Endodermal cell (in vitro differentiated cells): ENCODE data around the gene KRTAP27-1. TPM values are rescaled to one million over a fixed set of nuclear protein-coding genes. Genes with fewer than 3 reads are reported as not detected.

ENCODE experiments used
- DNase-seq: peaks from one replicate; pipeline ENCODE4 v3.0.0-alpha.2; 2017
- H3K27ac ChIP-seq: 2 replicates; pipeline ENCODE4 v1.5.1; 2013; ENCODE audit warnings: mild to moderate bottlenecking, low read depth, low read length, moderate library complexity
- H3K27me3 ChIP-seq: 2 replicates; pipeline ENCODE4 v1.6.1; 2013; ENCODE audit warnings: mild to moderate bottlenecking, low read length, moderate library complexity; ENCODE audit not compliant: insufficient read depth, control insufficient read depth, poor library complexity, severe bottlenecking
- H3K36me3 ChIP-seq: 2 replicates; pipeline ENCODE4 v1.7.0; 2013; ENCODE audit warnings: mild to moderate bottlenecking, low read length, moderate library complexity; ENCODE audit not compliant: control insufficient read depth, insufficient read depth
- H3K4me1 ChIP-seq: one replicate; pipeline ENCODE4 v1.7.0; 2013; ENCODE audit warnings: low read length; ENCODE audit not compliant: control insufficient read depth, insufficient read depth
- H3K4me3 ChIP-seq: 2 replicates; pipeline ENCODE4 v1.5.1; 2013; ENCODE audit warnings: mild to moderate bottlenecking, low read length, moderate library complexity
- H3K9ac ChIP-seq: 2 replicates; pipeline ENCODE4 v1.6.1; 2013; ENCODE audit warnings: mild to moderate bottlenecking, low read length, moderate library complexity; ENCODE audit not compliant: poor library complexity, severe bottlenecking; ENCODE audit errors: extremely low read depth
- H3K9me3 ChIP-seq: 2 replicates; pipeline ENCODE4 v1.6.1; 2013; ENCODE audit warnings: mild to moderate bottlenecking, low read length, moderate library complexity; ENCODE audit not compliant: control insufficient read depth
- H3K27ac Mint-ChIP-seq: 2 replicates; pipeline ENCODE4 v1.8.0; 2020; ENCODE audit warnings: mixed read lengths
- H3K27me3 Mint-ChIP-seq: 2 replicates; pipeline ENCODE4 v1.8.0; 2021; ENCODE audit warnings: mild to moderate bottlenecking, mixed read lengths; ENCODE audit not compliant: insufficient read depth
- H3K36me3 Mint-ChIP-seq: 2 replicates; pipeline ENCODE4 v1.8.0; 2020; ENCODE audit warnings: low read depth, mixed read lengths
- H3K4me1 Mint-ChIP-seq: 2 replicates; pipeline ENCODE4 v1.8.0; 2020; ENCODE audit warnings: mixed read lengths
- H3K4me3 Mint-ChIP-seq: 2 replicates; pipeline ENCODE4 v1.8.0; 2020; ENCODE audit warnings: mild to moderate bottlenecking, moderate library complexity, mixed read lengths
- H3K9me3 Mint-ChIP-seq: 2 replicates; pipeline ENCODE4 v1.8.0; 2020; ENCODE audit warnings: mild to moderate bottlenecking, mixed read lengths
- WGBS, 2 experiments: methylation state at CpG; one replicate each; pipeline versions ENCODE4 v1.1.5 to v1.1.7; 2013; ENCODE audit warnings: missing lambda C conversion rate in 2 of 2, mixed read lengths in 1 of 2; ENCODE audit not compliant: insufficient coverage in 1 of 2, insufficient read length in 1 of 2; 5-methylcytosine and 5-hydroxymethylcytosine counted together
- total RNA-seq, 2 donors: library from RNA; stranded (reverse); fragmentation: NEBNext Ultra II Directional in 1 of 2; extraction: Animal tissue kit (Norgen Biotek cat#: 25700) in 1 of 2; gene quantifications; 2 replicates in 1 of 2; 3 replicates in 1 of 2; pipeline ENCODE4 v1.2.1, GENCODE V29; 2021
- TF ChIP-seq, protein P1 (sequence below): fragments of 200-600 bp; sonication (generic); conservative IDR thresholded peaks from 2 replicates; pipeline ENCODE4 v1.5.0; 2021; ENCODE audit warnings: antibody characterized with exemption, mild to moderate bottlenecking

Gene KRTAP27-1
- total RNA-seq, 2 donors from 2014 or later: not detected

DNA sequence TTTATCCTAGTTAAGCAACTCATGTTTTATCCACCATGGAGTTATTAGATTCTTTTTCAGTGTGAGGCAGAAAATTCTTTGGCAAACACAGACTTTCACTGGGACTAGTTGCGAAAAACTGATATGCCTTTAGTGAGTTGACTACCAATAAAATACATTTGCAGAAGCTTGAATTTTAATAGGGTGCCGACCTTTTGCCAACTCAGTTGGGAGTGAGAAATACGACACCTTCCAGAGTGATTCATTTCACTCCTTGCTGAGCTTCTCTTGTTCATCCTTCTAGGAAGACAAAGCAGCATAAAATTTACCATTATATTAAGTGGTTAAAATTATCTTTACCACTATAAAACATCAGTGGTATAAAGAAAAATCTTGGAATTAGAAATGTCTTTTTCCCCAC is 12.1 kb upstream of the KRTAP27-1 start:
- Mint-ChIP-seq H3K27ac (no peak overlapping the region), H3K4me3 (no peak overlapping the region), H3K27me3 (no peaks in the 10 kb centered on the region), H3K9me3 (no peaks in the 10 kb centered on the region), H3K4me1 (peaks cover 16% of the 10 kb centered on the region), H3K36me3 (no peaks in the 10 kb centered on the region)
- Histone ChIP-seq H3K9me3 (peaks cover 19% of the 10 kb centered on the region), H3K27ac (no peak overlapping the region), H3K4me3 (no peak overlapping the region), H3K9ac (no peak overlapping the region), H3K36me3 (no peaks in the 10 kb centered on the region), H3K4me1 (peaks cover 4% of the 10 kb centered on the region), H3K27me3 (no peaks in the 10 kb centered on the region)
- DNase-seq: no peak
- 54 to 78% methylated on average over 2 to 3 of the region's 3 CpGs for WGBS, 2 experiments
- TF ChIP-seq, protein P1, sequence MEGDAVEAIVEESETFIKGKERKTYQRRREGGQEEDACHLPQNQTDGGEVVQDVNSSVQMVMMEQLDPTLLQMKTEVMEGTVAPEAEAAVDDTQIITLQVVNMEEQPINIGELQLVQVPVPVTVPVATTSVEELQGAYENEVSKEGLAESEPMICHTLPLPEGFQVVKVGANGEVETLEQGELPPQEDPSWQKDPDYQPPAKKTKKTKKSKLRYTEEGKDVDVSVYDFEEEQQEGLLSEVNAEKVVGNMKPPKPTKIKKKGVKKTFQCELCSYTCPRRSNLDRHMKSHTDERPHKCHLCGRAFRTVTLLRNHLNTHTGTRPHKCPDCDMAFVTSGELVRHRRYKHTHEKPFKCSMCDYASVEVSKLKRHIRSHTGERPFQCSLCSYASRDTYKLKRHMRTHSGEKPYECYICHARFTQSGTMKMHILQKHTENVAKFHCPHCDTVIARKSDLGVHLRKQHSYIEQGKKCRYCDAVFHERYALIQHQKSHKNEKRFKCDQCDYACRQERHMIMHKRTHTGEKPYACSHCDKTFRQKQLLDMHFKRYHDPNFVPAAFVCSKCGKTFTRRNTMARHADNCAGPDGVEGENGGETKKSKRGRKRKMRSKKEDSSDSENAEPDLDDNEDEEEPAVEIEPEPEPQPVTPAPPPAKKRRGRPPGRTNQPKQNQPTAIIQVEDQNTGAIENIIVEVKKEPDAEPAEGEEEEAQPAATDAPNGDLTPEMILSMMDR: no peak

GRCh38 chr21:30348506-30348905 is 11.0 kb upstream of the KRTAP27-1 start, which contains the start of gene KRTAP23-1:
TSS of gene KRTAP23-1 (minus strand) at chr21:30348606. CDS start at chr21:30348606, 0 bp downstream.
- H3K4me1 ChIP-seq: peaks cover 4% of the 10 kb centered on the region
- no peak within 1 kb of the TSS for H3K27ac ChIP-seq
- H3K4me3 ChIP-seq: no peak within 1 kb of the TSS
- no peaks in the 10 kb centered on the region for H3K27me3 ChIP-seq
- H3K9ac ChIP-seq: no peak within 1 kb of the TSS
- 93 to 97% methylated on average over 3 to 4 of the region's 4 CpGs for WGBS, 2 experiments
- H3K27ac Mint-ChIP-seq: no peak within 1 kb of the TSS
- DNase-seq: no peak
- TF ChIP-seq, protein P1: no peak
- H3K4me3 Mint-ChIP-seq: no peak within 1 kb of the TSS
- peaks cover 16% of the 10 kb centered on the region for H3K4me1 Mint-ChIP-seq
- H3K9me3 ChIP-seq: peaks cover 16% of the 10 kb centered on the region
- no peaks in the 10 kb centered on the region for H3K27me3 Mint-ChIP-seq
- H3K36me3 Mint-ChIP-seq: no peaks in the 10 kb centered on the region
- H3K9me3 Mint-ChIP-seq: no peaks in the 10 kb centered on the region
- no peaks in the 10 kb centered on the region for H3K36me3 ChIP-seq

DNA sequence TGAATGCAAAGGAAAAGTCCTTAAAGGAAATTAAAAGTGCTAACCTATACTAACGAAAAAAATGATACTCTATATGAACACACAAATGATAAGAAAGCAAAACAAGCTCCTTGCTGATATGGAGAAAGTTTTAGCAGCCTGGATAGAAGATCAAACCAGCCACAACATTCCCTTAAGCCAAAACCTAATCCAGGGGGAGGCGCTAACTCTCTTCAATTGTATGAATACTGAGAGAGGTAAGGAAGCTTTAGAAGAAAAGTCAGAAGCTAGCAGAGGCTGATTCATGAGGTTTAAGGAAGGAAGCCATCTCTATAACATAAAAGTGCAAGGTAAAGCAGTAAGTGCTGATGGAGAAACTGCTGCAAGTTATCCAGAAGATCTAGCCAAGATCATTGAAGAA is 7.5 kb upstream of the KRTAP27-1 start:
- Histone ChIP-seq H3K4me1 (peaks cover 4% of the 10 kb centered on the region), H3K9ac (no peak overlapping the region), H3K4me3 (no peak overlapping the region), H3K27me3 (no peaks in the 10 kb centered on the region), H3K36me3 (no peaks in the 10 kb centered on the region), H3K27ac (no peak overlapping the region), H3K9me3 (peaks cover 12% of the 10 kb centered on the region)
- 86% methylated on average over 1 of the region's 2 CpGs; no CpG with 5 or more reads in 1 of the 2 experiments for WGBS, 2 experiments
- DNase-seq: no peak
- Mint-ChIP-seq H3K27ac (no peak overlapping the region), H3K4me3 (no peak overlapping the region), H3K9me3 (no peaks in the 10 kb centered on the region), H3K36me3 (no peaks in the 10 kb centered on the region), H3K27me3 (no peaks in the 10 kb centered on the region), H3K4me1 (peaks cover 6% of the 10 kb centered on the region)
- TF ChIP-seq, protein P1: peak; percentile 54
